MM.1S (cell line): ENCODE data around the gene GAB3.

Experiments used
- CTCF ChIP-seq: fragments of 300-600 bp; sonication (generic); IDR thresholded peaks from 2 replicates; pipeline ENCODE4 v1.5.1; 2016; ENCODE audit warnings: antibody characterized with exemption, low read length, mixed read lengths
- EZH2 ChIP-seq: fragments of 300-600 bp; sonication (generic); optimal IDR thresholded peaks from 2 replicates; pipeline ENCODE3; 2017; ENCODE audit warnings: low read depth, mild to moderate bottlenecking, antibody characterized with exemption, low read length, mixed read lengths
- EZH2phosphoT487 ChIP-seq: fragments of 300-600 bp; sonication (generic); IDR thresholded peaks from 2 replicates; pipeline ENCODE4 v1.6.1; 2018; ENCODE audit warnings: antibody characterized with exemption, low read length

- TF ChIP-seq CTCF (no peak), EZH2 (no peak), EZH2phosphoT487 (no peak)
These were observed 1.0 kb downstream of the GAB3 start for GRCh38 chrX:154749856-154750255.
